ENCODE measurements around the gene ODAD3. TPM values are rescaled to one million over a fixed set of nuclear protein-coding genes. Genes with fewer than 3 reads are reported as not detected.

The ODAD3 gene
- total and polyA plus RNA-seq, 10 of the 15 experiments (the other 5 are each of a cell fraction or from before 2014, with no cell fraction given): 0.11 to 0.39 (median 0.28) TPM; not detected in 7

- TF ChIP-seq BACH1 (IDR thresholded peaks at IDR 0.05; ENCODE audit: borderline replicate concordance): no peak
- no peak for TF ChIP-seq USF1 (IDR thresholded peaks at IDR 0.05; ENCODE audit: borderline replicate concordance, extremely low read length, insufficient read depth, low read depth, low read length)
- no peak for TF ChIP-seq NFYB (IDR thresholded peaks at IDR 0.05; ENCODE audit: insufficient read depth, low read depth, low read length)
- TF ChIP-seq NBN (IDR thresholded peaks at IDR 0.05): 0 out of 2 replicates have a peak, but pooled peaks have one; percentile 33
- TF ChIP-seq CHD4 (IDR thresholded peaks at IDR 0.05): no peak
- TF ChIP-seq MTA2 (IDR thresholded peaks at IDR 0.05; ENCODE audit: low read depth): peak; percentile 33; the same call in 1 of the 2 replicates
- TF ChIP-seq ZZZ3 (IDR thresholded peaks at IDR 0.05; ENCODE audit: control insufficient read depth, insufficient read length, low read depth): no peak
- TF ChIP-seq RB1 (IDR thresholded peaks at IDR 0.05; ENCODE audit: borderline replicate concordance): no peak
- peak; percentile 76; the same call in 1 of the 2 replicates for TF ChIP-seq KDM1A (IDR thresholded peaks at IDR 0.05; ENCODE audit: borderline replicate concordance)
- TF ChIP-seq, protein P1, sequence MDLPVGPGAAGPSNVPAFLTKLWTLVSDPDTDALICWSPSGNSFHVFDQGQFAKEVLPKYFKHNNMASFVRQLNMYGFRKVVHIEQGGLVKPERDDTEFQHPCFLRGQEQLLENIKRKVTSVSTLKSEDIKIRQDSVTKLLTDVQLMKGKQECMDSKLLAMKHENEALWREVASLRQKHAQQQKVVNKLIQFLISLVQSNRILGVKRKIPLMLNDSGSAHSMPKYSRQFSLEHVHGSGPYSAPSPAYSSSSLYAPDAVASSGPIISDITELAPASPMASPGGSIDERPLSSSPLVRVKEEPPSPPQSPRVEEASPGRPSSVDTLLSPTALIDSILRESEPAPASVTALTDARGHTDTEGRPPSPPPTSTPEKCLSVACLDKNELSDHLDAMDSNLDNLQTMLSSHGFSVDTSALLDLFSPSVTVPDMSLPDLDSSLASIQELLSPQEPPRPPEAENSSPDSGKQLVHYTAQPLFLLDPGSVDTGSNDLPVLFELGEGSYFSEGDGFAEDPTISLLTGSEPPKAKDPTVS (IDR thresholded peaks at IDR 0.05; ENCODE audit: low read depth, low read length): no peak
- TF ChIP-seq ESRRA (IDR thresholded peaks at IDR 0.05; ENCODE audit: low read length): peak; percentile 59; the same call in 1 of the 2 replicates
- no peak for TF ChIP-seq DPF2 (IDR thresholded peaks at IDR 0.05)
- 0 out of 2 replicates have a peak, but pooled peaks have one; percentile 13 for TF ChIP-seq RUNX3 (IDR thresholded peaks at IDR 0.05; ENCODE audit: low read length)
- TF ChIP-seq, protein P2, sequence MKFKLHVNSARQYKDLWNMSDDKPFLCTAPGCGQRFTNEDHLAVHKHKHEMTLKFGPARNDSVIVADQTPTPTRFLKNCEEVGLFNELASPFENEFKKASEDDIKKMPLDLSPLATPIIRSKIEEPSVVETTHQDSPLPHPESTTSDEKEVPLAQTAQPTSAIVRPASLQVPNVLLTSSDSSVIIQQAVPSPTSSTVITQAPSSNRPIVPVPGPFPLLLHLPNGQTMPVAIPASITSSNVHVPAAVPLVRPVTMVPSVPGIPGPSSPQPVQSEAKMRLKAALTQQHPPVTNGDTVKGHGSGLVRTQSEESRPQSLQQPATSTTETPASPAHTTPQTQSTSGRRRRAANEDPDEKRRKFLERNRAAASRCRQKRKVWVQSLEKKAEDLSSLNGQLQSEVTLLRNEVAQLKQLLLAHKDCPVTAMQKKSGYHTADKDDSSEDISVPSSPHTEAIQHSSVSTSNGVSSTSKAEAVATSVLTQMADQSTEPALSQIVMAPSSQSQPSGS (IDR thresholded peaks at IDR 0.05; ENCODE audit: low read length): no peak
- TF ChIP-seq STAT3 (IDR thresholded peaks at IDR 0.05; ENCODE audit: low read depth, low read length): no peak
- TF ChIP-seq, protein P3, sequence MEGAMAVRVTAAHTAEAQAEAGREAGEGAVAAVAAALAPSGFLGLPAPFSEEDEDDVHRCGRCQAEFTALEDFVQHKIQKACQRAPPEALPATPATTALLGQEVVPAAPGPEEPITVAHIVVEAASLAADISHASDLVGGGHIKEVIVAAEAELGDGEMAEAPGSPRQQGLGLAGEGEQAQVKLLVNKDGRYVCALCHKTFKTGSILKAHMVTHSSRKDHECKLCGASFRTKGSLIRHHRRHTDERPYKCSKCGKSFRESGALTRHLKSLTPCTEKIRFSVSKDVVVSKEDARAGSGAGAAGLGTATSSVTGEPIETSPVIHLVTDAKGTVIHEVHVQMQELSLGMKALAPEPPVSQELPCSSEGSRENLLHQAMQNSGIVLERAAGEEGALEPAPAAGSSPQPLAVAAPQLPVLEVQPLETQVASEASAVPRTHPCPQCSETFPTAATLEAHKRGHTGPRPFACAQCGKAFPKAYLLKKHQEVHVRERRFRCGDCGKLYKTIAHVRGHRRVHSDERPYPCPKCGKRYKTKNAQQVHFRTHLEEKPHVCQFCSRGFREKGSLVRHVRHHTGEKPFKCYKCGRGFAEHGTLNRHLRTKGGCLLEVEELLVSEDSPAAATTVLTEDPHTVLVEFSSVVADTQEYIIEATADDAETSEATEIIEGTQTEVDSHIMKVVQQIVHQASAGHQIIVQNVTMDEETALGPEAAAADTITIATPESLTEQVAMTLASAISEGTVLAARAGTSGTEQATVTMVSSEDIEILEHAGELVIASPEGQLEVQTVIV (IDR thresholded peaks at IDR 0.05; ENCODE audit: borderline replicate concordance, partially characterized antibody): no peak
- TF ChIP-seq LARP7 (IDR thresholded peaks at IDR 0.05): peak; percentile 56
- TF ChIP-seq ZNF687 (IDR thresholded peaks at IDR 0.05): no peak
- TF ChIP-seq MEF2B (IDR thresholded peaks at IDR 0.05; ENCODE audit: partially characterized antibody, poor library complexity, severe bottlenecking): peak; percentile 2
- no peak for TF ChIP-seq SPI1 (IDR thresholded peaks at IDR 0.05; ENCODE audit: borderline replicate concordance, insufficient read depth, low read depth, low read length)
Observed at GRCh38 chr19:11373885-11374432, 61.0 kb downstream of the ODAD3 start (continued).

All from GM12878 (cell line).